Colonic mucosa (tissue), 4 donors: ENCODE results near the gene ENSA. TPM values are rescaled to one million over a fixed set of nuclear protein-coding genes. Genes with fewer than 3 reads are reported as not detected.
"Not testable (repeated sequence)": the region's sequence is repeated elsewhere in the genome, so short reads cannot be mapped to it uniquely, and the experiment has no call there.

Source experiments
- DNase-seq: peaks from one replicate; pipeline ENCODE4 v3.0.0-alpha.2; 2020
- H3K27ac ChIP-seq: fragments of 200-600 bp; one replicate; pipeline ENCODE4 v1.8.0; 2021
- H3K27me3 ChIP-seq: fragments of 200-600 bp; one replicate; pipeline ENCODE4 v1.8.0; 2021
- H3K36me3 ChIP-seq: fragments of 200-600 bp; one replicate; pipeline ENCODE4 v1.8.0; 2021
- H3K4me1 ChIP-seq: fragments of 200-600 bp; one replicate; pipeline ENCODE4 v1.8.0; 2021; ENCODE audit warnings: mild to moderate bottlenecking
- H3K4me3 ChIP-seq: fragments of 200-600 bp; one replicate; pipeline ENCODE4 v1.8.0; 2021
- H3K9ac ChIP-seq, 2 donors: one replicate each; pipeline ENCODE4 v1.7.0; 2013; ENCODE audit warnings: control low read depth in 2 of 2, low read depth in 2 of 2, low read length in 2 of 2
- H3K9me3 ChIP-seq: fragments of 200-600 bp; one replicate; pipeline ENCODE4 v1.8.0; 2021
- CTCF ChIP-seq: fragments of 200-600 bp; IDR thresholded peaks from one replicate; pipeline ENCODE4 v1.8.0; 2022; ENCODE audit warnings: antibody characterized with exemption, mild to moderate bottlenecking
- intact Hi-C: fragments of 100-400 bp; cut with DNase I; formaldehyde crosslinking; loops from one replicate; pipeline ENCODE4 v1.14.1; 2022
- total RNA-seq, 2 donors: library from RNA; stranded (reverse); fragmentation: NEBNext Ultra II Directional in 1 of 2; extraction: Animal tissue kit (Norgen Biotek cat#: 25700) in 1 of 2; gene quantifications; one replicate each; pipeline ENCODE4 v1.2.1, GENCODE V29; 2021
- donor health status: healthy.
- donor health status: DM: no; HTN: no; CAD: no.
- donor health status: DM: no; HTN: no; CAD: no.

Gene ENSA
- total RNA-seq, 2 donors from 2014 or later = 199 to 227 TPM

- no peaks in the 10 kb centered on the region for H3K36me3 ChIP-seq
- no peak overlapping the region for H3K27ac ChIP-seq
- H3K9ac ChIP-seq = no peak overlapping the region
- H3K9me3 ChIP-seq = no peaks in the 10 kb centered on the region
- DNase-seq = no peak
- no peak overlapping the region for H3K4me3 ChIP-seq
- H3K27me3 ChIP-seq = no peaks in the 10 kb centered on the region
- TF ChIP-seq CTCF = no peak
- H3K4me1 ChIP-seq = no peaks in the 10 kb centered on the region
- intact Hi-C loops = no loop called here
Observed at GRCh38 chr1:150661156-150661555, 31.7 kb upstream of the ENSA start.

GRCh38 chr1:150660584-150660983 is 31.2 kb upstream of the ENSA start:
- Histone ChIP-seq H3K4me3 (no peak overlapping the region), H3K36me3 (no peaks in the 10 kb centered on the region), H3K9ac (no peak overlapping the region), H3K27me3 (no peaks in the 10 kb centered on the region), H3K4me1 (no peaks in the 10 kb centered on the region), H3K9me3 (no peaks in the 10 kb centered on the region), H3K27ac (no peak overlapping the region)
- DNase-seq = no peak
- TF ChIP-seq CTCF = no peak
- intact Hi-C loops = no loop called here

GRCh38 chr1:150657064-150657463 is 27.7 kb upstream of the ENSA start:
- H3K4me3 ChIP-seq, H3K27me3 ChIP-seq, H3K9me3 ChIP-seq, H3K9ac ChIP-seq, H3K36me3 ChIP-seq, H3K27ac ChIP-seq, DNase-seq, H3K4me1 ChIP-seq, intact Hi-C loops: not testable (repeated sequence)

GRCh38 chr1:150654635-150655034 is 25.2 kb upstream of the ENSA start:
- intact Hi-C loops, H3K27ac ChIP-seq, H3K4me1 ChIP-seq, H3K4me3 ChIP-seq, DNase-seq, H3K9ac ChIP-seq, H3K27me3 ChIP-seq, H3K36me3 ChIP-seq, H3K9me3 ChIP-seq: not testable (repeated sequence)

GRCh38 chr1:150650193-150650592 is 20.8 kb upstream of the ENSA start:
- Histone ChIP-seq H3K9ac (peak overlapping the region in 1 of 2 donors; percentile 29), H3K27me3 (no peaks in the 10 kb centered on the region), H3K9me3 (no peaks in the 10 kb centered on the region), H3K4me1 (no peaks in the 10 kb centered on the region), H3K36me3 (peaks cover 9% of the 10 kb centered on the region), H3K4me3 (no peak overlapping the region), H3K27ac (no peak overlapping the region)
- peak; percentile 53 for DNase-seq
- TF ChIP-seq CTCF = no peak
- intact Hi-C loops = no loop called here

GRCh38 chr1:150649441-150650075 is 20.1 kb upstream of the ENSA start:
- H3K27me3 ChIP-seq = no peaks in the 10 kb centered on the region
- no peak overlapping the region for H3K27ac ChIP-seq
- no peak overlapping the region for H3K4me3 ChIP-seq
- no peaks in the 10 kb centered on the region for H3K9me3 ChIP-seq
- intact Hi-C loops = no loop called here
- H3K4me1 ChIP-seq = no peaks in the 10 kb centered on the region
- H3K9ac ChIP-seq = peak overlapping the region in 1 of 2 donors; percentile 19
- TF ChIP-seq CTCF = no peak
- DNase-seq = no peak
- H3K36me3 ChIP-seq = peaks cover 9% of the 10 kb centered on the region
